WTC11 (cell line): ENCODE measurements around the gene SMOC2. TPM values are rescaled to one million over a fixed set of nuclear protein-coding genes. Genes with fewer than 3 reads are reported as not detected.

Experiments used
- ATAC-seq: fragments of 200-7000 bp; cut with Tn5 transposase; 2 replicates; pipeline ENCODE4 v1.10.0; 2021; ENCODE audit warnings: mild to moderate bottlenecking, moderate library complexity
- CTCF ChIA-PET: fragments of 300-600 bp; sonication (Branson Sonifier 250); formaldehyde crosslinking; loops from one replicate; lab custom pipeline; 2021; ENCODE audit warnings: antibody characterized with exemption; lab: Charles Lee
- POLR2A ChIA-PET: fragments of 350-600 bp; sonication (Branson Sonifier 250); formaldehyde crosslinking; loops from one replicate; lab custom pipeline; 2021; ENCODE audit warnings: antibody characterized with exemption; lab: Charles Lee
- DNase-seq: peaks from one replicate; pipeline ENCODE4 v3.0.0; 2021; ENCODE audit warnings: low spot score
- H3K27ac Mint-ChIP-seq: 2 replicates; pipeline ENCODE4 v1.8.0; 2021; ENCODE audit warnings: mixed read lengths
- H3K27me3 Mint-ChIP-seq: 2 replicates; pipeline ENCODE4 v1.8.0; 2021; ENCODE audit warnings: low read depth, mild to moderate bottlenecking, moderate library complexity, mixed read lengths
- H3K36me3 Mint-ChIP-seq: 2 replicates; pipeline ENCODE4 v1.8.0; 2021; ENCODE audit warnings: mixed read lengths
- H3K4me1 Mint-ChIP-seq: 2 replicates; pipeline ENCODE4 v1.8.0; 2022; ENCODE audit warnings: mixed read lengths
- H3K4me3 Mint-ChIP-seq: 2 replicates; pipeline ENCODE4 v1.8.0; 2021; ENCODE audit warnings: mild to moderate bottlenecking, moderate library complexity, mixed read lengths
- H3K9me3 Mint-ChIP-seq: 2 replicates; pipeline ENCODE4 v1.8.0; 2021; ENCODE audit warnings: mixed read lengths
- AFF4 ChIP-seq: sonication (generic); formaldehyde crosslinking; IDR thresholded peaks from 2 replicates; pipeline ENCODE4 v1.8.1; 2023; ENCODE audit warnings: mild to moderate bottlenecking, missing genetic modification reagents, borderline replicate concordance
- ATF1 ChIP-seq: sonication (generic); formaldehyde crosslinking; IDR thresholded peaks from 2 replicates; pipeline ENCODE4 v1.8.1; 2023; ENCODE audit warnings: mild to moderate bottlenecking, moderate library complexity, missing genetic modification reagents
- ATF2 ChIP-seq: sonication (generic); formaldehyde crosslinking; IDR thresholded peaks from 2 replicates; pipeline ENCODE4 v1.8.1; 2022; ENCODE audit warnings: low read depth, missing genetic modification reagents, borderline replicate concordance
- GRHL2 ChIP-seq: fragments of 250-450 bp; sonication (Bioruptor Pico); IDR thresholded peaks from 2 replicates; pipeline ENCODE4 v1.8.0; 2022; ENCODE audit warnings: mild to moderate bottlenecking, moderate library complexity; ENCODE audit not compliant: insufficient replicate concordance, severe bottlenecking
- NR2C2 ChIP-seq: sonication (generic); formaldehyde crosslinking; IDR thresholded peaks from 2 replicates; pipeline ENCODE4 v1.8.0; 2022; ENCODE audit warnings: mild to moderate bottlenecking, missing genetic modification reagents
- PREB ChIP-seq: sonication (generic); formaldehyde crosslinking; IDR thresholded peaks from 2 replicates; pipeline ENCODE4 v1.8.1; 2022; ENCODE audit warnings: mild to moderate bottlenecking, missing genetic modification reagents, moderate library complexity, borderline replicate concordance
- PRRX2 ChIP-seq: fragments of 250-450 bp; sonication (Bioruptor Pico); IDR thresholded peaks from 2 replicates; pipeline ENCODE4 v1.8.0; 2021; ENCODE audit warnings: mild to moderate bottlenecking
- ZNF138 ChIP-seq: sonication (generic); formaldehyde crosslinking; conservative IDR thresholded peaks from 2 replicates; pipeline ENCODE4 v1.8.1; 2022; ENCODE audit warnings: mild to moderate bottlenecking, moderate library complexity, missing genetic modification reagents
- ZSCAN18 ChIP-seq: fragments of 250-450 bp; sonication (Bioruptor Pico); IDR thresholded peaks from 2 replicates; pipeline ENCODE4 v2.1.2; 2022; ENCODE audit warnings: mild to moderate bottlenecking, moderate library complexity
- total RNA-seq: library from RNA; stranded (reverse); gene quantifications from 3 replicates; pipeline ENCODE4 v1.2.3, GENCODE V29; 2021
- TF ChIP-seq, protein P1 (sequence below): sonication (generic); formaldehyde crosslinking; IDR thresholded peaks from 2 replicates; pipeline ENCODE4 v1.8.1; 2023; ENCODE audit warnings: mild to moderate bottlenecking, missing genetic modification reagents
- TF ChIP-seq, protein P2 (sequence below): fragments of 250-450 bp; sonication (Bioruptor Pico); IDR thresholded peaks from 2 replicates; pipeline ENCODE4 v1.9.0; 2021; ENCODE audit warnings: moderate library complexity, mild to moderate bottlenecking, inconsistent platforms, borderline replicate concordance
- TF ChIP-seq, protein P3 (sequence below): sonication (generic); formaldehyde crosslinking; IDR thresholded peaks from 2 replicates; pipeline ENCODE4 v1.8.1; 2023; ENCODE audit warnings: mild to moderate bottlenecking, missing genetic modification reagents
- TF ChIP-seq, protein P4 (sequence below): sonication (generic); formaldehyde crosslinking; IDR thresholded peaks from 2 replicates; pipeline ENCODE4 v1.8.0; 2023; ENCODE audit warnings: mild to moderate bottlenecking, missing genetic modification reagents

SMOC2 gene
- total RNA-seq, 1 experiment from 2014 or later: 3.9 TPM

DNA sequence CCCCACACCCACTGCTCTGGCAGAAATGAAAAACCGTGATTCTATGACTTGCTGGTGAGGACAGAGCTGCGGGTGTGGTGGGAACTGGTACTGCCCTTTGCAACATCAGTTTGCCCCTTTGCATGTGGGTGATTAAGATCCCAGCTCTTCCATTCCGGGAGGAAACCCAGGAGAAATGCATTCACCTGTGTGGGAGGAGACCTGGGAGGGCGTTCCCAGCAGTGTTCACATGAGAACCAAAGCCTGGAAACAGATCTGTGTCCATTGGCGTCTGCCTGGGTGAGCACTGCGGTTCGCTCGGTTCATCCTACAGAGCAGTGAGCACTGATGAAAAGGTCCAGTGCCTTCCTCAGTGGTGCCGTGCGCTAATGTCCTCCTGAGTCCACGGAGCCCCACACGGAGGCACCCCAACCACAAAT lies 89.7 kb downstream of the SMOC2 start:
- Mint-ChIP-seq H3K9me3 (no peaks in the 10 kb centered on the region), H3K36me3 (no peaks in the 10 kb centered on the region), H3K27me3 (peaks cover 4% of the 10 kb centered on the region; the same call in 1 of the 2 replicates), H3K4me3 (no peak overlapping the region), H3K4me1 (no peaks in the 10 kb centered on the region), H3K27ac (no peak overlapping the region)
- ATAC-seq: peak; percentile 71
- CTCF ChIA-PET: interaction anchor here (0.6 to 1.0 kb wide), 5 partner anchors 64 to 1834 kb away, joined by 4 to 8 read pairs (median 5); no protein-coding TSS in a partner anchor
- no peak for DNase-seq
- TF ChIP-seq, protein P1, sequence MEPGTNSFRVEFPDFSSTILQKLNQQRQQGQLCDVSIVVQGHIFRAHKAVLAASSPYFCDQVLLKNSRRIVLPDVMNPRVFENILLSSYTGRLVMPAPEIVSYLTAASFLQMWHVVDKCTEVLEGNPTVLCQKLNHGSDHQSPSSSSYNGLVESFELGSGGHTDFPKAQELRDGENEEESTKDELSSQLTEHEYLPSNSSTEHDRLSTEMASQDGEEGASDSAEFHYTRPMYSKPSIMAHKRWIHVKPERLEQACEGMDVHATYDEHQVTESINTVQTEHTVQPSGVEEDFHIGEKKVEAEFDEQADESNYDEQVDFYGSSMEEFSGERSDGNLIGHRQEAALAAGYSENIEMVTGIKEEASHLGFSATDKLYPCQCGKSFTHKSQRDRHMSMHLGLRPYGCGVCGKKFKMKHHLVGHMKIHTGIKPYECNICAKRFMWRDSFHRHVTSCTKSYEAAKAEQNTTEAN (CRISPR knock-in tag): no peak
- TF ChIP-seq ATF2 (CRISPR knock-in tag) (no peak), ZNF138 (no peak), PRRX2 (CRISPR knock-in tag) (no peak), ATF1 (CRISPR knock-in tag) (no peak)
- POLR2A ChIA-PET: no interaction called here

DNA sequence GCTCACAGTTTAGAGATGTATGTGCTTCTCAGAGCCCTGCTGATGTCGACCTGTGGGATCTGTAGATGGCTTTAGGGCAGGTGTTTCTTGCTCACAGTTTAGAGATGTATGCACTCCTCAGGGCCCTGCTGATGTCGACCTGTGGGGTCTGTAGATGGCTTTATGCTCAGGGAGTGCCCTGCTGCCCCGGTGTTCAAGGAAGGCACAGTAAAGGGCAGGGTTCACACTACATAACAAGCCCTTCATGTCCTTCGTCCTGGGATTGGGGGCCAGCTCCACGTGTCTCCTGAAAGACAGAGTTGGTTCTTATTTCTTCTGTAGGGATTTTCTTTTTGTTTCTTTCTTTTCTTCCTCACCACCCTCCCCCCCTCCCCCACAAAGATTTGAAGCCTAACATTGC lies 91.1 kb downstream of the SMOC2 start:
- CTCF ChIA-PET: interaction anchor here (1.4 kb wide), 1 partner anchor 80 kb away, joined by 5 read pairs; no protein-coding TSS in a partner anchor
- TF ChIP-seq, protein P2, sequence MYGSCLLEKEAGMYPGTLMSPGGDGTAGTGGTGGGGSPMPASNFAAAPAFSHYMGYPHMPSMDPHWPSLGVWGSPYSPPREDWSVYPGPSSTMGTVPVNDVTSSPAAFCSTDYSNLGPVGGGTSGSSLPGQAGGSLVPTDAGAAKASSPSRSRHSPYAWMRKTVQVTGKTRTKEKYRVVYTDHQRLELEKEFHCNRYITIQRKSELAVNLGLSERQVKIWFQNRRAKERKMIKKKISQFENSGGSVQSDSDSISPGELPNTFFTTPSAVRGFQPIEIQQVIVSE (CRISPR knock-in tag): no peak
- no peak for TF ChIP-seq GRHL2 (CRISPR knock-in tag)
- TF ChIP-seq AFF4 (CRISPR knock-in tag): no peak
- H3K4me1 Mint-ChIP-seq: no peaks in the 10 kb centered on the region
- POLR2A ChIA-PET: interaction anchor here (1.0 kb wide), 1 partner anchor 350 kb away, joined by 3 read pairs; no protein-coding TSS in a partner anchor
- DNase-seq (no peak), ATAC-seq (no peak)
- no peak overlapping the region for H3K4me3 Mint-ChIP-seq
- H3K27ac Mint-ChIP-seq: no peak overlapping the region
- H3K9me3 Mint-ChIP-seq: no peaks in the 10 kb centered on the region
- H3K27me3 Mint-ChIP-seq: no peaks in the 10 kb centered on the region
- H3K36me3 Mint-ChIP-seq: no peaks in the 10 kb centered on the region

- Mint-ChIP-seq H3K36me3 (no peaks in the 10 kb centered on the region), H3K9me3 (no peaks in the 10 kb centered on the region), H3K27ac (no peak overlapping the region), H3K4me3 (no peak overlapping the region), H3K4me1 (peaks cover 5% of the 10 kb centered on the region; the same call in 1 of the 2 replicates), H3K27me3 (no peaks in the 10 kb centered on the region)
- ChIA-PET CTCF (interaction anchor here (1.4 kb wide), 1 partner anchor 82 kb away, joined by 5 read pairs; no protein-coding TSS in a partner anchor), POLR2A (no interaction called here)
- ATAC-seq: no peak
- DNase-seq: no peak
- TF ChIP-seq GRHL2 (CRISPR knock-in tag) (no peak), ZSCAN18 (CRISPR knock-in tag) (no peak), NR2C2 (CRISPR knock-in tag) (no peak), ATF1 (CRISPR knock-in tag) (no peak), PREB (no peak)
- TF ChIP-seq, protein P3, sequence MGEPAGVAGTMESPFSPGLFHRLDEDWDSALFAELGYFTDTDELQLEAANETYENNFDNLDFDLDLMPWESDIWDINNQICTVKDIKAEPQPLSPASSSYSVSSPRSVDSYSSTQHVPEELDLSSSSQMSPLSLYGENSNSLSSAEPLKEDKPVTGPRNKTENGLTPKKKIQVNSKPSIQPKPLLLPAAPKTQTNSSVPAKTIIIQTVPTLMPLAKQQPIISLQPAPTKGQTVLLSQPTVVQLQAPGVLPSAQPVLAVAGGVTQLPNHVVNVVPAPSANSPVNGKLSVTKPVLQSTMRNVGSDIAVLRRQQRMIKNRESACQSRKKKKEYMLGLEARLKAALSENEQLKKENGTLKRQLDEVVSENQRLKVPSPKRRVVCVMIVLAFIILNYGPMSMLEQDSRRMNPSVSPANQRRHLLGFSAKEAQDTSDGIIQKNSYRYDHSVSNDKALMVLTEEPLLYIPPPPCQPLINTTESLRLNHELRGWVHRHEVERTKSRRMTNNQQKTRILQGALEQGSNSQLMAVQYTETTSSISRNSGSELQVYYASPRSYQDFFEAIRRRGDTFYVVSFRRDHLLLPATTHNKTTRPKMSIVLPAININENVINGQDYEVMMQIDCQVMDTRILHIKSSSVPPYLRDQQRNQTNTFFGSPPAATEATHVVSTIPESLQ (CRISPR knock-in tag): no peak
- TF ChIP-seq, protein P4, sequence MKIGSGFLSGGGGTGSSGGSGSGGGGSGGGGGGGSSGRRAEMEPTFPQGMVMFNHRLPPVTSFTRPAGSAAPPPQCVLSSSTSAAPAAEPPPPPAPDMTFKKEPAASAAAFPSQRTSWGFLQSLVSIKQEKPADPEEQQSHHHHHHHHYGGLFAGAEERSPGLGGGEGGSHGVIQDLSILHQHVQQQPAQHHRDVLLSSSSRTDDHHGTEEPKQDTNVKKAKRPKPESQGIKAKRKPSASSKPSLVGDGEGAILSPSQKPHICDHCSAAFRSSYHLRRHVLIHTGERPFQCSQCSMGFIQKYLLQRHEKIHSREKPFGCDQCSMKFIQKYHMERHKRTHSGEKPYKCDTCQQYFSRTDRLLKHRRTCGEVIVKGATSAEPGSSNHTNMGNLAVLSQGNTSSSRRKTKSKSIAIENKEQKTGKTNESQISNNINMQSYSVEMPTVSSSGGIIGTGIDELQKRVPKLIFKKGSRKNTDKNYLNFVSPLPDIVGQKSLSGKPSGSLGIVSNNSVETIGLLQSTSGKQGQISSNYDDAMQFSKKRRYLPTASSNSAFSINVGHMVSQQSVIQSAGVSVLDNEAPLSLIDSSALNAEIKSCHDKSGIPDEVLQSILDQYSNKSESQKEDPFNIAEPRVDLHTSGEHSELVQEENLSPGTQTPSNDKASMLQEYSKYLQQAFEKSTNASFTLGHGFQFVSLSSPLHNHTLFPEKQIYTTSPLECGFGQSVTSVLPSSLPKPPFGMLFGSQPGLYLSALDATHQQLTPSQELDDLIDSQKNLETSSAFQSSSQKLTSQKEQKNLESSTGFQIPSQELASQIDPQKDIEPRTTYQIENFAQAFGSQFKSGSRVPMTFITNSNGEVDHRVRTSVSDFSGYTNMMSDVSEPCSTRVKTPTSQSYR (CRISPR knock-in tag): no peak
Measured at GRCh38 chr6:168533414-168533813, 92.4 kb downstream of the SMOC2 start.
